Activated T-cell treated with anti-CD3 and anti-CD28 coated beads, Interleukin-2, amount 50 U/mL, for 24 hours (primary cell): ENCODE measurements around the gene TMED8.
"Not testable (repeated sequence)": the region's sequence is repeated elsewhere in the genome, so short reads cannot be mapped to it uniquely, and the experiment has no call there.

ENCODE experiments used
- DNase-seq: peaks from one replicate; pipeline ENCODE4 v3.0.0-alpha.2; 2020
- H3K27ac Mint-ChIP-seq: 2 replicates; pipeline ENCODE4 v1.8.0; 2020; ENCODE audit warnings: mild to moderate bottlenecking, mixed read lengths
- H3K27me3 Mint-ChIP-seq: 2 replicates; pipeline ENCODE4 v1.8.0; 2020; ENCODE audit warnings: mixed read lengths
- H3K36me3 Mint-ChIP-seq: 2 replicates; pipeline ENCODE4 v1.8.0; 2020; ENCODE audit warnings: low read depth, mixed read lengths
- H3K4me1 Mint-ChIP-seq: 2 replicates; pipeline ENCODE4 v1.8.0; 2020; ENCODE audit warnings: low read depth, mixed read lengths
- H3K4me3 Mint-ChIP-seq: 2 replicates; pipeline ENCODE4 v1.8.0; 2020; ENCODE audit warnings: mild to moderate bottlenecking, moderate library complexity, mixed read lengths
- H3K9me3 Mint-ChIP-seq: 2 replicates; pipeline ENCODE4 v1.8.0; 2020; ENCODE audit warnings: mixed read lengths

Gene TMED8

GRCh38 chr14:77376771-77377501, at the start of gene TMED8, which contains the start of gene SAMD15:
TMED8 (minus strand) TSS chr14:77377094; CDS start chr14:77377053, 41 bp downstream.
SAMD15 (plus strand) TSS chr14:77377379; CDS start chr14:77377419, 40 bp downstream.
- Mint-ChIP-seq H3K27me3 (no peaks in the 10 kb centered on the region), H3K4me3 (no peak within 1 kb of the TSS), H3K36me3 (peaks cover 32% of the 10 kb centered on the region), H3K4me1 (peaks cover 40% of the 10 kb centered on the region), H3K9me3 (no peaks in the 10 kb centered on the region), H3K27ac (peak within 1 kb of the TSS; percentile 91)
- DNase-seq, result peak; percentile 90

- no peak overlapping the region for H3K27ac Mint-ChIP-seq
- peaks cover 6% of the 10 kb centered on the region for H3K9me3 Mint-ChIP-seq
- no peaks in the 10 kb centered on the region for H3K4me1 Mint-ChIP-seq
- no peak overlapping the region for H3K4me3 Mint-ChIP-seq
- peaks cover 95% of the 10 kb centered on the region for H3K36me3 Mint-ChIP-seq
- H3K27me3 Mint-ChIP-seq, result no peaks in the 10 kb centered on the region
- no peak for DNase-seq
These were observed 49.5 kb upstream of the TMED8 start for GRCh38 chr14:77426396-77426795.

- Mint-ChIP-seq H3K36me3 (peaks cover 97% of the 10 kb centered on the region), H3K4me3 (no peak overlapping the region), H3K27ac (no peak overlapping the region), H3K9me3 (peaks cover 13% of the 10 kb centered on the region), H3K4me1 (no peaks in the 10 kb centered on the region), H3K27me3 (no peaks in the 10 kb centered on the region)
- no peak for DNase-seq
These were observed 48.0 kb upstream of the TMED8 start for GRCh38 chr14:77424862-77425261.

- Mint-ChIP-seq H3K27ac (no peak within 1 kb of the TSS), H3K36me3 (peaks cover 89% of the 10 kb centered on the region), H3K9me3 (peaks cover 20% of the 10 kb centered on the region), H3K4me3 (no peak within 1 kb of the TSS), H3K4me1 (no peaks in the 10 kb centered on the region), H3K27me3 (no peaks in the 10 kb centered on the region)
- no peak for DNase-seq
These were observed 46.5 kb upstream of the TMED8 start, which contains the start of gene NOXRED1 for GRCh38 chr14:77423423-77423822. NOXRED1 (minus strand) TSS chr14:77423523; CDS start chr14:77422889, 634 bp downstream.

- H3K4me1 Mint-ChIP-seq, result no peaks in the 10 kb centered on the region
- H3K27ac Mint-ChIP-seq, result no peak overlapping the region
- peaks cover 28% of the 10 kb centered on the region for H3K9me3 Mint-ChIP-seq
- no peak for DNase-seq
- H3K36me3 Mint-ChIP-seq, result peaks cover 67% of the 10 kb centered on the region
- H3K4me3 Mint-ChIP-seq, result no peak overlapping the region
- no peaks in the 10 kb centered on the region for H3K27me3 Mint-ChIP-seq
These were observed 44.3 kb upstream of the TMED8 start for GRCh38 chr14:77421201-77421600.

GRCh38 chr14:77416836-77417235, 39.9 kb upstream of the TMED8 start:
- H3K27ac Mint-ChIP-seq, result no peak overlapping the region

GRCh38 chr14:77416098-77416497, 39.2 kb upstream of the TMED8 start:
- peaks cover 18% of the 10 kb centered on the region for H3K9me3 Mint-ChIP-seq
- not testable (repeated sequence) for DNase-seq, H3K4me1 Mint-ChIP-seq, H3K4me3 Mint-ChIP-seq, H3K27ac Mint-ChIP-seq, H3K27me3 Mint-ChIP-seq
- H3K36me3 Mint-ChIP-seq, result peaks cover 15% of the 10 kb centered on the region

More at GRCh38 chr14:77416836-77417235, 39.9 kb upstream of the TMED8 start:
- Mint-ChIP-seq H3K4me3 (no peak overlapping the region), H3K36me3 (peaks cover 23% of the 10 kb centered on the region), H3K27me3 (no peaks in the 10 kb centered on the region), H3K4me1 (no peaks in the 10 kb centered on the region), H3K9me3 (peaks cover 24% of the 10 kb centered on the region)
- DNase-seq, result no peak

- Mint-ChIP-seq H3K9me3 (peaks cover 18% of the 10 kb centered on the region), H3K36me3 (peaks cover 11% of the 10 kb centered on the region)
- H3K4me1 Mint-ChIP-seq, H3K27me3 Mint-ChIP-seq, DNase-seq, H3K4me3 Mint-ChIP-seq, H3K27ac Mint-ChIP-seq: not testable (repeated sequence)
These were observed 38.6 kb upstream of the TMED8 start for GRCh38 chr14:77415403-77416030.

- Mint-ChIP-seq H3K36me3 (no peaks in the 10 kb centered on the region), H3K27ac (no peak overlapping the region), H3K4me3 (no peak overlapping the region), H3K27me3 (no peaks in the 10 kb centered on the region), H3K9me3 (no peaks in the 10 kb centered on the region), H3K4me1 (peaks cover 13% of the 10 kb centered on the region)
- no peak for DNase-seq
These were observed 32.2 kb upstream of the TMED8 start for GRCh38 chr14:77409131-77409533.

GRCh38 chr14:77407158-77407557, 30.3 kb upstream of the TMED8 start:
- no peak overlapping the region for H3K27ac Mint-ChIP-seq
- no peak overlapping the region for H3K4me3 Mint-ChIP-seq

GRCh38 chr14:77406718-77407117, 29.8 kb upstream of the TMED8 start:
- H3K4me1 Mint-ChIP-seq, result peaks cover 13% of the 10 kb centered on the region
- no peak for DNase-seq
- H3K4me3 Mint-ChIP-seq, result no peak overlapping the region
- no peaks in the 10 kb centered on the region for H3K9me3 Mint-ChIP-seq
- H3K36me3 Mint-ChIP-seq, result no peaks in the 10 kb centered on the region
- no peak overlapping the region for H3K27ac Mint-ChIP-seq
- no peaks in the 10 kb centered on the region for H3K27me3 Mint-ChIP-seq

More at GRCh38 chr14:77407158-77407557, 30.3 kb upstream of the TMED8 start:
- Mint-ChIP-seq H3K4me1 (peaks cover 13% of the 10 kb centered on the region), H3K36me3 (no peaks in the 10 kb centered on the region), H3K9me3 (no peaks in the 10 kb centered on the region), H3K27me3 (no peaks in the 10 kb centered on the region)
- no peak for DNase-seq

GRCh38 chr14:77406086-77406485, 29.2 kb upstream of the TMED8 start:
- Mint-ChIP-seq H3K27me3 (no peaks in the 10 kb centered on the region), H3K4me3 (no peak overlapping the region)

GRCh38 chr14:77403768-77404167, 26.9 kb upstream of the TMED8 start:
- H3K27ac Mint-ChIP-seq, result no peak overlapping the region

More at GRCh38 chr14:77406086-77406485, 29.2 kb upstream of the TMED8 start:
- Mint-ChIP-seq H3K9me3 (no peaks in the 10 kb centered on the region), H3K27ac (no peak overlapping the region), H3K4me1 (peaks cover 13% of the 10 kb centered on the region), H3K36me3 (no peaks in the 10 kb centered on the region)
- DNase-seq, result no peak

GRCh38 chr14:77400216-77400615, 23.3 kb upstream of the TMED8 start:
- H3K4me3 Mint-ChIP-seq, result no peak overlapping the region
- no peaks in the 10 kb centered on the region for H3K27me3 Mint-ChIP-seq
- no peaks in the 10 kb centered on the region for H3K4me1 Mint-ChIP-seq
- no peak overlapping the region for H3K27ac Mint-ChIP-seq
- H3K36me3 Mint-ChIP-seq, result no peaks in the 10 kb centered on the region
- H3K9me3 Mint-ChIP-seq, result no peaks in the 10 kb centered on the region
- DNase-seq, result no peak

More at GRCh38 chr14:77403768-77404167, 26.9 kb upstream of the TMED8 start:
- no peak for DNase-seq
- Mint-ChIP-seq H3K27me3 (no peaks in the 10 kb centered on the region), H3K9me3 (no peaks in the 10 kb centered on the region), H3K4me1 (peaks cover 13% of the 10 kb centered on the region), H3K36me3 (no peaks in the 10 kb centered on the region), H3K4me3 (no peak overlapping the region)

- no peak overlapping the region for H3K27ac Mint-ChIP-seq
- no peaks in the 10 kb centered on the region for H3K27me3 Mint-ChIP-seq
- no peaks in the 10 kb centered on the region for H3K36me3 Mint-ChIP-seq
- no peak overlapping the region for H3K4me3 Mint-ChIP-seq
- H3K4me1 Mint-ChIP-seq, result no peaks in the 10 kb centered on the region
- no peaks in the 10 kb centered on the region for H3K9me3 Mint-ChIP-seq
- DNase-seq, result no peak
These were observed 13.3 kb upstream of the TMED8 start for GRCh38 chr14:77390188-77390587.
